Gastroesophageal sphincter (tissue), 3 donors: ENCODE data around the gene C17orf107.

Experiments used
- CTCF ChIP-seq, 4 experiments: fragments of 200-600 bp in 2 of 4; fragments of 450-650 bp in 2 of 4; sonication (generic) in 1 of 4; IDR thresholded peaks; one replicate each; pipeline ENCODE4 v1.5.1; 2017 to 2019; ENCODE audit warnings: antibody characterized with exemption in 4 of 4, mild to moderate bottlenecking in 2 of 4, moderate library complexity in 2 of 4
- POLR2A ChIP-seq, 2 donors: fragments of 450-650 bp; IDR thresholded peaks; one replicate each; pipeline ENCODE4 v1.6.1; 2017; ENCODE audit warnings: antibody characterized with exemption in 2 of 2, mild to moderate bottlenecking in 2 of 2, moderate library complexity in 1 of 2

DNA sequence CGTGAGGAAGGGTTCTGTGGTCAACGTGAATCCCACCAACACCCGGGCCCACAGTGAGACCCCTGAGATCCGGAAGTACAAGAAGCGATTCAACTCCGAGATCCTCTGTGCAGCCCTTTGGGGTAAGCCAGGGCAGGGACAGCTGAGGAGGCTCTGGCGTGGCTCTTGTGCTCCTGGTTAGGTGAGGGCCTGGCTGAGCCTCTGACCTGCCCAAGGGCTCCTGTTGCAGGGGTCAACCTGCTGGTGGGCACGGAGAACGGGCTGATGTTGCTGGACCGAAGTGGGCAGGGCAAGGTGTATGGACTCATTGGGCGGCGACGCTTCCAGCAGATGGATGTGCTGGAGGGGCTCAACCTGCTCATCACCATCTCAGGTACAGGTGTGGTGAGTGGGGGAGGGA is 4.2 kb upstream of the C17orf107 start:
- TF ChIP-seq CTCF (IDR thresholded peaks at IDR 0.05) (no peak), POLR2A (IDR thresholded peaks at IDR 0.05) (no peak)
